ES-I3 (cell line): Measurements from ENCODE around the gene LRRC4C.
"Not testable (repeated sequence)": the region's sequence is repeated elsewhere in the genome, so short reads cannot be mapped to it uniquely, and the experiment has no call there.

Experiments used
- H3K36me3 ChIP-seq: 2 replicates; pipeline ENCODE4 v1.6.1; 2013; ENCODE audit warnings: mild to moderate bottlenecking, low read length, control low read depth, moderate library complexity; ENCODE audit not compliant: insufficient read depth
- H3K4me1 ChIP-seq: 2 replicates; pipeline ENCODE4 v1.6.1; 2013; ENCODE audit warnings: mild to moderate bottlenecking, control low read depth, low read length; ENCODE audit not compliant: insufficient read depth
- H3K9ac ChIP-seq: 2 replicates; pipeline ENCODE4 v1.6.1; 2013; ENCODE audit warnings: low read depth, mild to moderate bottlenecking, low read length, moderate library complexity
- H3K9me3 ChIP-seq: 2 replicates; pipeline ENCODE4 v1.6.1; 2013; ENCODE audit warnings: mild to moderate bottlenecking, low read length, moderate library complexity; ENCODE audit not compliant: control insufficient read depth, insufficient read depth

LRRC4C gene

DNA sequence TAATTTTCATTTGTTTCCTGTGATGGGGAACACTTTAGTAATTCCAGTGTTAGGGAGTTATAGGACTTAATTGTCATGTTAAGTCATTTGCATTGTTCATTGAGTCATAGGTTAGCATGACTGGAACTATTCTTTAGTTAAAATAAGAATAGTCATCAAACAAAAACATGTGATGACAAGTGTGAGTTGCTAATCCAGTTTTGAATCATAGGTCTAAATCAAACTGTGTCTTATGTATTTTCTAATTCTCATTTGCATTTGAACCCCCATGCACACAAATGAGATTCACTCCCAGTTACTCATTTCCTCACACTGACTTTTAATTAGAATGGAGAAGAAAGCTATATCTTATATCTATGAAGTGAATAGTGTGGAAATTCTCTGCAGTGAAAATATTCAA is 405.6 kb downstream of the LRRC4C start:
- no peak overlapping the region for H3K9ac ChIP-seq

DNA sequence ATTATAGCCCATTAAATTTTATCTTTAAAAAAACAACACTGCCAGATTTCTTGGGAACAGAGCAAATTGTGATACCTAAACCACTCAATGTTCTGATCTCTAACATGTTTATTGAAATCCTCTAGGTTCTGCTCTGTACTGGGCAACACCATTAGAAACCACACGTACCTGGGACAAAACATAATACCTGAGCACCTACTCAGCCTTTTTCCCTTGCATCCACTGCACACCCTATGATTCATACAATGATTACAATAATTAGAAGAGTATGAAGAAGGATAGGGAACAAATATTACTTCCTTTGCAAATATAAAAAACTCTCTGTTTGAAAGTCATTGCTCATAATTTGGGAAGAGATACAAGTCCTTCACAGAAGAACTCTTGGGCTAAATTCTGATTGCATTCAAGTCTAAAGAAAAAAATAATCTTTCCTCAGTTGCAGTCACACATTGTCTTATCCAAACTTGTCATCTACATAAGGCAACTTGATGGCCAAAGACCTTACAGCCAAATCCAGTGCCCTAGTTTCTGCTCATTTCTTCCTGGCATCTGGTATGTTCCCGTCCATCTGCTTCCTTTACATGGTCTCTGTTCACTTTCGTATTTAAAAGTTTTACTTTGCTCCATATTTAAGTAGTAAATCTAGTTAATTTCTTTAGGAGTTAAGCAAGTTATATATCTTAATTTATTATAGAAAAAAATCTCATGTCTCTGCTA is 407.4 kb downstream of the LRRC4C start:
- Histone ChIP-seq H3K36me3 (no peaks in the 10 kb centered on the region), H3K4me1 (peaks cover 4% of the 10 kb centered on the region; the same call in 1 of the 2 replicates), H3K9me3 (no peaks in the 10 kb centered on the region), H3K9ac (no peak overlapping the region)

More for the DNA sequence above, 405.6 kb downstream of the LRRC4C start:
- Histone ChIP-seq H3K36me3 (no peaks in the 10 kb centered on the region), H3K4me1 (peaks cover 4% of the 10 kb centered on the region; the same call in 1 of the 2 replicates), H3K9me3 (no peaks in the 10 kb centered on the region)

DNA sequence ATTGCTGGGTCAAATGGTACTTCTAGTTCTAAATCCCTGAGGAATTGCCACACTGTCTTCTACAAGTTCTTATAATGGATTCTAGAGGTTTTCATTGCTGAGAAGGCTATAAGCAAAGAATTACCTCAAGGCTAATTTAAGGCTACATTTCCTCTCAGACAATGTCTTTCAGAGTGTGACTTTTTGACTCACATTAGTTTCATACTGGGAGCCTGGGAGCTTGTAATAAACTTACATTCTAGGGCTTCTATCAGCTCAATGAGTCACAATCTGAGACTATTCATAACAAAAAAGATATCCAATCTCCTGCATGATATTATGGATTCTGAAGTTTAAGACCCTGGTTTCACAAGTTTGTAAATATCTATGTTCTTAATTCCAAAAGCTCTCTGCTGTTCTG is 408.7 kb downstream of the LRRC4C start:
- peaks cover 4% of the 10 kb centered on the region; the same call in 1 of the 2 replicates for H3K4me1 ChIP-seq
- no peaks in the 10 kb centered on the region for H3K36me3 ChIP-seq
- H3K9me3 ChIP-seq: no peaks in the 10 kb centered on the region
- H3K9ac ChIP-seq: no peak overlapping the region

GRCh38 chr11:41047229-41047628 is 412.2 kb downstream of the LRRC4C start:
- no peaks in the 10 kb centered on the region for H3K9me3 ChIP-seq
- H3K4me1 ChIP-seq: peaks cover 8% of the 10 kb centered on the region; the same call in 1 of the 2 replicates
- H3K9ac ChIP-seq: no peak overlapping the region
- no peaks in the 10 kb centered on the region for H3K36me3 ChIP-seq

DNA sequence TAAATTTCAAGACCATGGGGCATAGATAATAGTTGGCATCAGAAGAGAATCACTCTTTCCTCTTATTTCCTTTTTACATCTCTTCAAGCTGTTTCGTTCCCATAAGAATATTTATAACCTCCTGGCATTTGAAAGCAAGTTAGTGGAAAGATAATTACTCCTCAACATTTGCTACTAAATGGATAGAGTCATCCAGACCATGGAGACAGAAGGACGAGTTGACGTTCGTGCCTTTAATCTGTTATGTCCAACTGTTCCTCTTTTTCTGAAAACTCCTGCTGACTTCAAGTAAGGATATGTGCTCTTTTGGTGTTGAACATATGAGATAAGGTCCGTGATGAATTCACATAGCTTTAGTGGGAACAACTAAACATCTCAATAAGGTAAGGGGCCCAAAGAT is 414.2 kb downstream of the LRRC4C start:
- no peak overlapping the region for H3K9ac ChIP-seq
- H3K9me3 ChIP-seq: no peaks in the 10 kb centered on the region
- no peaks in the 10 kb centered on the region for H3K36me3 ChIP-seq
- H3K4me1 ChIP-seq: peaks cover 8% of the 10 kb centered on the region; the same call in 1 of the 2 replicates

GRCh38 chr11:41044747-41045146 is 414.7 kb downstream of the LRRC4C start:
- no peak overlapping the region for H3K9ac ChIP-seq
- peaks cover 8% of the 10 kb centered on the region; the same call in 1 of the 2 replicates for H3K4me1 ChIP-seq
- no peaks in the 10 kb centered on the region for H3K36me3 ChIP-seq
- no peaks in the 10 kb centered on the region for H3K9me3 ChIP-seq

DNA sequence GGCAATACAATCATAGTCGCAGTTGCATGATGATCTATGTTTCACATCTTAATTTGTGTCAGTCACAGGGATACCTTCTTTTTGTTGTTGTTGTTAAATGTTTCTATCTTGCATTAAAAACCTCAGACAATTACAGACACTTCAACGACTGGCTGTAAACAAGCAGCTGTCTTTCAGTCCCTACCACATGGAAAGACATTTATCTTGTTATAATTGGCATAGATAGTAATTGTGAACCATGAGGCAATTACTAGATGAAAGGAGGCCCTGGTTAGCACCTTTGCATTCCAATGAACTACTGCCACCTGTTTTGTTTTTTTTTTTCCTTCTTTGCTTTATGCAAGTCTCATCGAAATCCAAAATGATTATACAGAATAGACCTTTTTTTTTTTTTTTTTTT is 416.8 kb downstream of the LRRC4C start:
- H3K4me1 ChIP-seq: peaks cover 8% of the 10 kb centered on the region; the same call in 1 of the 2 replicates
- H3K36me3 ChIP-seq: no peaks in the 10 kb centered on the region
- no peak overlapping the region for H3K9ac ChIP-seq
- H3K9me3 ChIP-seq: no peaks in the 10 kb centered on the region

- Histone ChIP-seq H3K9ac (no peak overlapping the region), H3K9me3 (no peaks in the 10 kb centered on the region), H3K4me1 (peaks cover 8% of the 10 kb centered on the region; the same call in 1 of the 2 replicates), H3K36me3 (no peaks in the 10 kb centered on the region)
Measured at GRCh38 chr11:41040474-41040873, 419.0 kb downstream of the LRRC4C start.

GRCh38 chr11:41039592-41039991 is 419.9 kb downstream of the LRRC4C start:
- Histone ChIP-seq H3K9me3 (no peaks in the 10 kb centered on the region), H3K9ac (no peak overlapping the region), H3K4me1 (peaks cover 8% of the 10 kb centered on the region; the same call in 1 of the 2 replicates), H3K36me3 (no peaks in the 10 kb centered on the region)

GRCh38 chr11:41031551-41032060 is 427.8 kb downstream of the LRRC4C start:
- Histone ChIP-seq H3K9me3 (no peaks in the 10 kb centered on the region), H3K9ac (no peak overlapping the region), H3K4me1 (peaks cover 4% of the 10 kb centered on the region; the same call in 1 of the 2 replicates), H3K36me3 (no peaks in the 10 kb centered on the region)

DNA sequence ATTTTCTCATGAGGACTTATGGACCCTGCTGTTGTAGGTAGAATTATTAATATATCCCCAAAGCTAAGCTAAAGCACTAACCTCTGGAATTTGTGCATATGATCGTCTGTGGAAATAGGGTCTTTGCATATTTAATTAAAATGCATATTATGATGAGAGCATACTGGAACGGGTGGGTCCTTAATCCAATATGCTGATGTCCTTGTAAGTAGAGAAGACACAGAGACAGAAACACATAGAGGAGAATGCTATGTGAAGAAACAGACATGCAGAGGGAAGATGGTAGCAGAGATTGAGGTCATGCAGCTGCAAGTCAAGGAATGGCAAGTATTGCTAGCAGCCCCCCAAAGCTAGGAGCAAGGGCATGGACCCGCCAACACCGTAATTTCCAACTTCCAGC is 439.2 kb downstream of the LRRC4C start:
- H3K9ac ChIP-seq: no peak overlapping the region
- no peaks in the 10 kb centered on the region for H3K9me3 ChIP-seq
- peaks cover 4% of the 10 kb centered on the region for H3K4me1 ChIP-seq
- H3K36me3 ChIP-seq: no peaks in the 10 kb centered on the region

GRCh38 chr11:41019666-41020065 is 439.8 kb downstream of the LRRC4C start:
- not testable (repeated sequence) for H3K36me3 ChIP-seq, H3K9ac ChIP-seq, H3K4me1 ChIP-seq, H3K9me3 ChIP-seq

- peaks cover 4% of the 10 kb centered on the region for H3K4me1 ChIP-seq
- H3K36me3 ChIP-seq: no peaks in the 10 kb centered on the region
- no peak overlapping the region for H3K9ac ChIP-seq
- H3K9me3 ChIP-seq: no peaks in the 10 kb centered on the region
Measured at GRCh38 chr11:41018224-41018623, 441.2 kb downstream of the LRRC4C start.

DNA sequence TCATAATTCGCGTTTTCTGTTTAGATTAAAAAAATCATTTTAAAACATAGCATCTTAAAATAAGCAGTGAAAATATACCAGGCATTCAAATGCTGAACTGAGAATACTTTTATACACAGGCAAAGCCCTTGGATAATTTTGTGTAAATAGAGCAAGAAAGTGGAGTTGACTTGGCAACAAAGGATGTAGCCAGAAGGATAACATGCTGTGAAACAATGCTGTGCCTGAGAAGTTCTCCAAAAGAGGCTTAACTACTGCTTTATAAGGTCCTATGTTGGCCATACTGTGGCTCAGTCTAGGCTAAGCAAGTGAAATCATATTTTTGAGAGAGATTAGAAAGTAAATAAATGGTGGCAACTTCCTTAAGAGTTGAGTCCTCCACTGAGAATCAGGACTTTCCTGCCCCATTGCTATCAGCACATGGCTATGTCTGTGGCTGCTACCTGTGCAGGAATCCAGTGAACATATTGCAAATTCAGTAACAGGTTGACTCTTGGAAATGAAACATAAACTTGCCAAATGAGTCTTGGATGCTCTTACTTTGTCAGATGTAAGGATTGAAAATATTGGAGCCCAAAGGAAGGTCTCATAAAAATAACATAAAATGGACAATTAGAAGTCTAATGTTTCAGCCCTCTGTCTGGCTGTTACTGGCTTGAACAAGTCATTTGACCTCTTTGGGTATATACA is 448.9 kb downstream of the LRRC4C start:
- no peaks in the 10 kb centered on the region for H3K4me1 ChIP-seq
- no peaks in the 10 kb centered on the region for H3K36me3 ChIP-seq
- no peaks in the 10 kb centered on the region for H3K9me3 ChIP-seq
- no peak overlapping the region for H3K9ac ChIP-seq

DNA sequence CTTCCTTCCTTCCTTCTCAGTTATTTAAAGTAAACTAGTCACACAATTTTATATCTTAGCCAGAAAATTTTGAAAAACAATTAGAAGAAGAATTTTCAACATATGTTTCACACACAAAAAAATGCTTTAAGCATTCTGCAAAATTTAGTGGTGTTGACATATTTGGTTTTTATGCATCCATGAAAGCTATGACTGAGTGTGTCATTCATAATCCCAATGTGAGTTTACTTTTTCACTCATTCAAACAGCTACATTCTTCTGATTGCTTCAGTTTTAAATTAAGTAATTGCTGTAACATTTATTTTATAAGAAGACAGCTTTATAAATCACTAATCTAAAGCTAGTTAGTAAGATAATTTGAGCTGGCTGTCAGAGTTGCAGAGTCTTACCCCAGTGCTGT is 453.5 kb downstream of the LRRC4C start:
- no peaks in the 10 kb centered on the region for H3K9me3 ChIP-seq
- H3K4me1 ChIP-seq: no peaks in the 10 kb centered on the region; the same call in 1 of the 2 replicates
- H3K36me3 ChIP-seq: no peaks in the 10 kb centered on the region
- H3K9ac ChIP-seq: no peak overlapping the region
